Right lobe of liver (tissue), 6 donors: ENCODE measurements around the gene GTF3C1. TPM values are rescaled to one million over a fixed set of nuclear protein-coding genes. Genes with fewer than 3 reads are reported as not detected.

Source experiments
- ATAC-seq, 4 donors: fragments of 200-7000 bp; cut with Tn5 transposase; one replicate each; pipeline ENCODE4 v1.9.1; 2020; ENCODE audit warnings: mild to moderate bottlenecking in 4 of 4, moderate library complexity in 4 of 4
- DNase-seq, 3 donors: peaks; one replicate each; pipeline ENCODE4 v3.0.0-alpha.2; 2020
- H3K27ac ChIP-seq, 3 donors: fragments of 200-600 bp; one replicate each; pipeline ENCODE4 v1.8.0; 2022
- H3K27me3 ChIP-seq, 2 donors: fragments of 200-600 bp; one replicate each; pipeline ENCODE4 v1.8.0; 2022
- H3K36me3 ChIP-seq, 4 donors: fragments of 200-600 bp; sonication (generic) in 1 of 4; one replicate each; pipeline versions ENCODE4 v1.5.1 to v1.8.0; 2017 to 2022; ENCODE audit warnings: control low read depth in 1 of 4
- H3K4me1 ChIP-seq, 4 donors: fragments of 200-600 bp; sonication (generic) in 1 of 4; one replicate each; pipeline versions ENCODE4 v1.5.1 to v1.8.0; 2017 to 2022; ENCODE audit warnings: control low read depth in 1 of 4
- H3K4me3 ChIP-seq, 3 donors: fragments of 200-600 bp; one replicate each; pipeline ENCODE4 v1.8.0; 2022
- H3K9me3 ChIP-seq, 4 donors: fragments of 200-600 bp; sonication (generic) in 1 of 4; one replicate each; pipeline versions ENCODE4 v1.5.1 to v1.8.0; 2017 to 2022; ENCODE audit warnings: control low read depth in 1 of 4
- CTCF ChIP-seq, 4 donors: fragments of 200-600 bp in 3 of 4; fragments of 450-650 bp in 1 of 4; IDR thresholded peaks; one replicate each; pipeline versions ENCODE4 v1.5.1 to v1.8.0; 2016 to 2022; ENCODE audit warnings: antibody characterized with exemption in 4 of 4, mild to moderate bottlenecking in 2 of 4
- POLR2A ChIP-seq: fragments of 450-650 bp; IDR thresholded peaks from one replicate; pipeline ENCODE4 v1.6.1; 2017; ENCODE audit warnings: antibody characterized with exemption, mild to moderate bottlenecking
- WGBS: methylation state at CpG from one replicate; pipeline ENCODE4 v1.1.6; 2018; ENCODE audit warnings: low coverage, low lambda C conversion rate; ENCODE audit not compliant: insufficient coverage; ENCODE audit errors: missing lambda C conversion rate; 5-methylcytosine and 5-hydroxymethylcytosine counted together
- intact Hi-C, 2 donors: fragments of 100-400 bp; cut with DNase I; formaldehyde crosslinking; loops; one replicate each; pipeline versions ENCODE4 v1.11.2 to v1.14.1; 2022
- total RNA-seq, 6 experiments: library from RNA; depleted of rRNA in 2 of 6; stranded (reverse); fragments of >200 nt in 2 of 6; fragmentation: NEBNext Ultra II Directional in 3 of 6; extraction: Animal tissue kit (Norgen Biotek cat#: 25700) in 3 of 6; gene quantifications; one replicate each; pipeline versions ENCODE4 v1.1.0 to v1.2.4, GENCODE V29; 2016 to 2023
- donor health status: DM: no; HTN: yes; CAD: no.
- donor health status: DM: no; HTN: no; CAD: no.
- donor health status: DM: no; HTN: no; CAD: no.
- donor health status: DM: no; HTN: yes; CAD: no.
- donor health status: DM: no; HTN: yes; CAD: no.

Gene GTF3C1
- total RNA-seq, 6 experiments from 2014 or later: 25.3 to 53.3 (median 26.9) TPM

- H3K27ac ChIP-seq: no peak overlapping the region
- TF ChIP-seq POLR2A (no peak), CTCF (IDR thresholded peaks at IDR 0.05) (no peak)
- intact Hi-C loops: no loop called here
- H3K27me3 ChIP-seq: no peaks in the 10 kb centered on the region
- no peak overlapping the region for H3K4me3 ChIP-seq
- ATAC-seq (peak in 1 of 4 donors; percentile 9), DNase-seq (no peak)
- H3K4me1 ChIP-seq: peaks cover 0 to 5% (median 0%) of the 10 kb centered on the region in 4 donors
- 84% methylated on average over 7 of the region's 15 CpGs for WGBS
- H3K9me3 ChIP-seq: no peaks in the 10 kb centered on the region
- H3K36me3 ChIP-seq: peaks cover 0 to 84% (median 31%) of the 10 kb centered on the region in 4 donors
Measured at GRCh38 chr16:27481282-27481934, 68.3 kb downstream of the GTF3C1 start.

- no peak for TF ChIP-seq CTCF (IDR thresholded peaks at IDR 0.05)
- Histone ChIP-seq H3K4me1 (peaks cover 0 to 5% (median 0%) of the 10 kb centered on the region in 4 donors), H3K9me3 (no peaks in the 10 kb centered on the region), H3K27me3 (no peaks in the 10 kb centered on the region), H3K27ac (no peak overlapping the region), H3K4me3 (no peak overlapping the region), H3K36me3 (peaks cover 0 to 84% (median 31%) of the 10 kb centered on the region in 4 donors)
- intact Hi-C loops: no loop called here
- ATAC-seq (no peak), DNase-seq (no peak)
- WGBS: 90% methylated on average over 5 of the region's 7 CpGs
Measured at GRCh38 chr16:27480761-27481160, 69.0 kb downstream of the GTF3C1 start.

- H3K4me3 ChIP-seq: no peak overlapping the region
- H3K27ac ChIP-seq: no peak overlapping the region
- ATAC-seq (no peak), DNase-seq (no peak)
- H3K36me3 ChIP-seq: peaks cover 0 to 63% (median 22%) of the 10 kb centered on the region in 4 donors
- H3K27me3 ChIP-seq: no peaks in the 10 kb centered on the region
- TF ChIP-seq POLR2A: no peak
- no peak for TF ChIP-seq CTCF (IDR thresholded peaks at IDR 0.05)
- intact Hi-C loops: no loop called here
- 86% methylated on average over 4 of the region's 9 CpGs for WGBS
- no peaks in the 10 kb centered on the region for H3K4me1 ChIP-seq
- no peaks in the 10 kb centered on the region for H3K9me3 ChIP-seq
Measured at GRCh38 chr16:27476240-27476639, 73.5 kb downstream of the GTF3C1 start.

- Histone ChIP-seq H3K27me3 (no peaks in the 10 kb centered on the region), H3K27ac (no peak overlapping the region), H3K4me3 (no peak overlapping the region), H3K4me1 (no peaks in the 10 kb centered on the region), H3K36me3 (peaks cover 0 to 63% (median 23%) of the 10 kb centered on the region in 4 donors), H3K9me3 (no peaks in the 10 kb centered on the region)
- ATAC-seq (no peak), DNase-seq (no peak)
- intact Hi-C loops: no loop called here
- TF ChIP-seq POLR2A (no peak), CTCF (IDR thresholded peaks at IDR 0.05) (no peak)
- WGBS: 85% methylated on average over 7 of the region's 9 CpGs
Measured at GRCh38 chr16:27475561-27475960, 74.2 kb downstream of the GTF3C1 start.
